ENCODE measurements around the gene TBC1D9. TPM values are rescaled to one million over a fixed set of nuclear protein-coding genes. Genes with fewer than 3 reads are reported as not detected.

TBC1D9 gene
- polyA plus RNA-seq, 1 of the 3 experiments (the other 2 are of a cell fraction), result 13.5 TPM

DNA sequence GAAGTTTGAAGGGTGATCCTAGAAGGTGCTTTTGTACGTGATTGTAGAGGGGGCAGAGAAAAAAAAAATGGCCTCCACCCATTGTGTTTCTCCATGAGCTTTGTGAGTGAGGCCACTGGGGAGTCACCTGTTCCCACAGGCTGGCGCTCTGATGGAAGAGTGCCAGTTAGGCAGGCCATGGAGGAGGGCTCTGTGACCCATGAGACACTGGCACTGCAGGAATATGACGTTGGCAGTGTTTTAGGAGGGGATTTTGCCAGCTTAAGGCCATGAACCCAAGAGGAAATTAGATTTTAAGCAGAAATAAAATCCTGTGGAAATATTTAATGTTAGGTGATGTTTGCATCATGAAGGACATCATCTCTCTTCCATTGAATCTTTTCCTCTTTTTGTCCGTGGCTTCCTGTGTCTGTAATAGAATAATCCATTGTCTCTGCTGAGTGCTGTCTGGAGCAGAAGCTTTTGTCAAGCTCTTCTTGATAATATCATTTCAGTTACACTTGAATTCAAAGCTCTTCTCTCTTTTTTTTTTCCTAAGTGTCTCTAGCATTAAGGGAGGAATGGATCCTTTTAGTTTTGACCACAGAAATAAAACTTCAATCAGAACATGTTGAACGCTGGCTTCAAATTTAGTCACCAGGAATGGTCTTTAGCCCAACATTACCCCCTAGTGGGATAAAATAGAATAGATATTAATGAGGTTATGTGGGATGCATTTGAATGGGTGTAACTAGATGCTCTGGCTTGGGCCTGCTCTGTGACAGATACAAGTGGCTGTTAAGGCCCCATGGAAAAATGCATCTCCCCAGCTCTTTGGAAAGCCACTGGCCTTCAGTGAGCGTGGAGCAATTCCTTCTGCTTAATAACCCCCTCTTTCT lies 146.4 kb downstream of the TBC1D9 start (continued):
- no peak for TF ChIP-seq GATA2 (CRISPR knock-in tag; IDR thresholded peaks at IDR 0.05)
- 0 out of 2 replicates have a peak, but pooled peaks have one; percentile 37 for TF ChIP-seq RFX5 (IDR thresholded peaks at IDR 0.05; ENCODE audit: low read length)
- TF ChIP-seq, protein P1, sequence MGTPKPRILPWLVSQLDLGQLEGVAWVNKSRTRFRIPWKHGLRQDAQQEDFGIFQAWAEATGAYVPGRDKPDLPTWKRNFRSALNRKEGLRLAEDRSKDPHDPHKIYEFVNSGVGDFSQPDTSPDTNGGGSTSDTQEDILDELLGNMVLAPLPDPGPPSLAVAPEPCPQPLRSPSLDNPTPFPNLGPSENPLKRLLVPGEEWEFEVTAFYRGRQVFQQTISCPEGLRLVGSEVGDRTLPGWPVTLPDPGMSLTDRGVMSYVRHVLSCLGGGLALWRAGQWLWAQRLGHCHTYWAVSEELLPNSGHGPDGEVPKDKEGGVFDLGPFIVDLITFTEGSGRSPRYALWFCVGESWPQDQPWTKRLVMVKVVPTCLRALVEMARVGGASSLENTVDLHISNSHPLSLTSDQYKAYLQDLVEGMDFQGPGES (IDR thresholded peaks at IDR 0.05; ENCODE audit: low read depth, low read length), result no peak
- TF ChIP-seq, protein P2, sequence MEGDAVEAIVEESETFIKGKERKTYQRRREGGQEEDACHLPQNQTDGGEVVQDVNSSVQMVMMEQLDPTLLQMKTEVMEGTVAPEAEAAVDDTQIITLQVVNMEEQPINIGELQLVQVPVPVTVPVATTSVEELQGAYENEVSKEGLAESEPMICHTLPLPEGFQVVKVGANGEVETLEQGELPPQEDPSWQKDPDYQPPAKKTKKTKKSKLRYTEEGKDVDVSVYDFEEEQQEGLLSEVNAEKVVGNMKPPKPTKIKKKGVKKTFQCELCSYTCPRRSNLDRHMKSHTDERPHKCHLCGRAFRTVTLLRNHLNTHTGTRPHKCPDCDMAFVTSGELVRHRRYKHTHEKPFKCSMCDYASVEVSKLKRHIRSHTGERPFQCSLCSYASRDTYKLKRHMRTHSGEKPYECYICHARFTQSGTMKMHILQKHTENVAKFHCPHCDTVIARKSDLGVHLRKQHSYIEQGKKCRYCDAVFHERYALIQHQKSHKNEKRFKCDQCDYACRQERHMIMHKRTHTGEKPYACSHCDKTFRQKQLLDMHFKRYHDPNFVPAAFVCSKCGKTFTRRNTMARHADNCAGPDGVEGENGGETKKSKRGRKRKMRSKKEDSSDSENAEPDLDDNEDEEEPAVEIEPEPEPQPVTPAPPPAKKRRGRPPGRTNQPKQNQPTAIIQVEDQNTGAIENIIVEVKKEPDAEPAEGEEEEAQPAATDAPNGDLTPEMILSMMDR (IDR thresholded peaks at IDR 0.05), result peak; percentile 68
- TF ChIP-seq GABPA (IDR thresholded peaks at IDR 0.05; ENCODE audit: low read depth), result no peak
- TF ChIP-seq CHD2 (IDR thresholded peaks at IDR 0.05; ENCODE audit: low read length, partially characterized antibody), result peak; percentile 37
- no peak for TF ChIP-seq TCF12 (IDR thresholded peaks at IDR 0.05)
- no peak for TF ChIP-seq NRF1 (IDR thresholded peaks at IDR 0.05; ENCODE audit: low read depth, low read length)
- TF ChIP-seq NFIC (IDR thresholded peaks at IDR 0.05; ENCODE audit: borderline replicate concordance), result no peak
- no peak for TF ChIP-seq FOXM1 (IDR thresholded peaks at IDR 0.05; ENCODE audit: low read depth)
- TF ChIP-seq FOSL2 (IDR thresholded peaks at IDR 0.05; ENCODE audit: borderline replicate concordance, low read depth), result no peak
- TF ChIP-seq RXRA (IDR thresholded peaks at IDR 0.05; ENCODE audit: borderline replicate concordance, low read depth), result no peak
- no peak for TF ChIP-seq POLR2AphosphoS5 (IDR thresholded peaks at IDR 0.05; ENCODE audit: low read depth, low read length)
- no peak for TF ChIP-seq SIN3A (IDR thresholded peaks at IDR 0.05; ENCODE audit: borderline replicate concordance, low read depth, low read length)
- TF ChIP-seq TAF1 (IDR thresholded peaks at IDR 0.05; ENCODE audit: borderline replicate concordance, low read depth, low read length), result no peak
- TF ChIP-seq ELF1 (IDR thresholded peaks at IDR 0.05), result no peak
- TF ChIP-seq, protein P3, sequence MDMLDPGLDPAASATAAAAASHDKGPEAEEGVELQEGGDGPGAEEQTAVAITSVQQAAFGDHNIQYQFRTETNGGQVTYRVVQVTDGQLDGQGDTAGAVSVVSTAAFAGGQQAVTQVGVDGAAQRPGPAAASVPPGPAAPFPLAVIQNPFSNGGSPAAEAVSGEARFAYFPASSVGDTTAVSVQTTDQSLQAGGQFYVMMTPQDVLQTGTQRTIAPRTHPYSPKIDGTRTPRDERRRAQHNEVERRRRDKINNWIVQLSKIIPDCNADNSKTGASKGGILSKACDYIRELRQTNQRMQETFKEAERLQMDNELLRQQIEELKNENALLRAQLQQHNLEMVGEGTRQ (IDR thresholded peaks at IDR 0.05; ENCODE audit: borderline replicate concordance, low read depth, low read length), result no peak
- TF ChIP-seq FOXJ3 (CRISPR knock-in tag; IDR thresholded peaks at IDR 0.05), result no peak

Data from SK-N-SH (cell line).